GM19239 (cell line): Measurements from ENCODE around the gene U2AF1L4.
"Not testable (repeated sequence)": the region's sequence is repeated elsewhere in the genome, so short reads cannot be mapped to it uniquely, and the experiment has no call there.

Source experiments
- DNase-seq: peaks from one replicate; pipeline ENCODE4 v3.0.0; 2011; ENCODE audit warnings: low spot score; ENCODE audit not compliant: insufficient read length
- FAIRE-seq: peaks from 2 replicates; lab custom pipeline; 2011; peaks lifted over from hg19 to GRCh38; lab: Jason Lieb, UNC

U2AF1L4 gene

DNA sequence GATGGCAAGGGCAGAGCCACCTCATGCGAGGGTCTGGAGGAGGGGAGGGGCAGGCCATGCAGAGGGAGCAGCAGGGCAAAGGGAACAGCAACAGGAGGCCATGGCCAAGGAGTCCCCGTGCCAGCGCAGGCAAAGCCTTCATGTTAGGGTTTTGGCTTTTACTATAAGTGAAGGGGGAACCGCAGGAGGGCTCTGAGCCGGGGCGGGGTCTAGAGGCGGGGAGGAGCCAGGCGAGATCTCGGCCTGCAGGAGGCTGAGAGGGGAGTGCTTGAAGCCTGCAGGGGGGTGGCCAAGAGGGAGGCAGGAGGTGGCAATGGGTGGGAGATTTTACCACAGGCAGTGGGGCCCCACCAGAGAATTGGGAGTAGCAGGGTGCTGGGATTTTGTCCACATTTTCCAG is 36.4 kb upstream of the U2AF1L4 start:
- FAIRE-seq (no peak), DNase-seq (no peak)

DNA sequence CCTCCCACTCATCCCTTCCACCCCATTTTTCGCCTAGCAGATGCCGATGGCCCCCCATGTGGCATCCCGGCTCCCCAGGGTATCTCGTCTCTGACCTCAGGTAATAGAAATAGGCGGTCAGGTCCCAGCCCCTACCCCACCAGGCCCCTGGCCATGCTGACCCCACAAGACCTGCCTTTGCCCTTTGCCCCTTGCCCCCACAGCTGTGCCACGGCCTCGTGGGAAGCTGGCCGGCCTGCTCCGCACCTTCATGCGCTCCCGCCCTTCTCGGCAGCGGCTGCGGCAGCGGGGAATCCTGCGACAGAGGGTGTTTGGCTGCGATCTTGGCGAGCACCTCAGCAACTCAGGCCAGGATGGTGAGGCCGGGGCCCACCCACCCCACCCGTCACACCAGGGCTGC is 35.5 kb upstream of the U2AF1L4 start:
- DNase-seq (no peak), FAIRE-seq (no peak)

DNA sequence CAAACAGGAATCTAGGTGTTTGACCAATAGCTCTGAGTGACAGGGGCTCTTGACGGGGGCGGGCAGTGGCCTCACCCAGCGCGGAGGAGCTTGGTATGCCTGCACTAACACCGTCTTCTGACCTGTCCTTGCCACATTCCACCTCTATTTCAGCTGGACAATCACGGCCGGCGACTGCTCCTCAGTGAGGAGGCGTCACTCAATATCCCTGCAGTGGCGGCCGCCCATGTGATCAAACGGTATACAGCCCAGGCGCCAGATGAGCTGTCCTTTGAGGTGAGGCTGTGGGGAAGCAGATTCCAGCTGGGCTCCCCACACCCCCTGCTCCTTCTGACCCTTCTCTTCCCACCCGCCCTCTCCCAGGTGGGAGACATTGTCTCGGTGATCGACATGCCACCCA is 34.8 kb upstream of the U2AF1L4 start:
- DNase-seq = no peak
- FAIRE-seq = no peak

DNA sequence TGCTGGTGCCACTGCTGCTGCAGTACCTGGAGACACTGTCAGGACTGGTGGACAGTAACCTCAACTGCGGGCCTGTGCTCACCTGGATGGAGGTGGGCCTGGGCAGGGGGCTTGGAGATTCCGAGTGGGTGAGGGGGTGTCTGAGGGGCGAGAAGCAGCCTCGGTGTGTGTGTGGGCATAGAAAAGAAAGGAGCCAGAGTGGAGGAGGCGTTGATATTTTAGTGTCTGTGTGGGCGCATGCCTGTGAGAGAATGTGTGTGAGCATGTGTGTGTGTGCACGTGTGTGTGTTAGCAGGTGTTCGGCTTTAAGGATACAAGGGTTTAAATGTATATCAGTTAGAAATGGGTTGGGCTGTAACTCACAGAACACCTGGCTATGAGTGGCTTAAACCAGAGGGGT is 33.8 kb upstream of the U2AF1L4 start:
- FAIRE-seq = no peak
- no peak for DNase-seq

DNA sequence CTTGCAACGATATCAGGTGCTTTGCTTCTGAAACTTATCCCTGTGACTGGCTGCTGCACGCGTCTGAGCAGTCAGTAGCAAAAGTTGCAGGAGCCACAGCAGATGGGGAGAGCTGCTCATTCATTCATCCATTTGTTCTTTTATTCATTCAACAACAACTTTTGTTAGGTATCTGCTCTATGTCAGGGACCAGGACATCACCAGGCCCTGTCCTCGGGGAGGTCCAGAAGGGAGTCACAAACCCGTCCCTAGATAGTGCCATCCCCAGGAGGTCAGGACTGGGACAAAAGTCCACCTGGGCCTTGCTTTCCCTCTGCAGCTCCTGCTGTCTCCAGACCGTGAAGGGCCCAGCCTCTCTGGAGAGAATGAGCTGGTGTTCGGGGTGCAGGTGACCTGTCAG is 32.7 kb upstream of the U2AF1L4 start:
- no peak for FAIRE-seq

DNA sequence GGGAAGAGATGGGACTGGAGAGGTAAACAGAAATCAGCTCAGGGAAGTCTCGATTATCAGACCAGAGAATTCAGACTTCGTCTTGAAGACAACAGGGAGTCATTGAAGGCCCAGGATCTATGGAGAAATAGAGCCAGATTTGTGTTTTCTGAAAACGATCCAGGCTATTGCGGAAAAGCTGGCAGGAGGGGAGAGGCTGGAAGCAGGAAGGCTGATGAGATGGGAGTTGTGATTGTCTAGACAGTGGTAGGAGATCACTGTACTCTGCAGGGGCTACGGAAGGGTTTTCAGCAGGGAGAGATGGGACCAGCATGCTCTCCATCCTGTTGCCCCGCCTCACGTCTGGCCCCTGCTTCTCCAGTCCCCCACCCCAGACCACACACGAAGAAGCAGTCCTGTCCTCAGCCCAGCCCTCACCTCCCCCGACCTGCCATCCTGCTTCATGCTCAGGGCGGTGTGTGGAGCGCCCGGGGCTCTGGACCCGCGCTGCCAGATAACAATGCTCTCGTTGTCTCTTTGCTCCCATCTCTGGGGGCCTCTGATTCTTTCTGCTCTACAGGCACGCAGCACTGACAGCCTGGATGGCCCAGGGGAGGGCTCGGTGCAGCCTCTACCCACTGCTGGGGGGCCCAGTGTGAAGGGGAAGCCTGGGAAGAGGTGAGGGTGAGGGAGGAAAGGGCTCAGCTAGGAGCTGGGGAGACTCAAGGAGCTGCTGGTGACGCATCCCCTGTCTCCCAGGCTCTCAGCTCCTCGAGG is 32.0 kb upstream of the U2AF1L4 start:
- FAIRE-seq (no peak), DNase-seq (no peak)

More for the DNA sequence above, 32.7 kb upstream of the U2AF1L4 start:
- DNase-seq = no peak

DNA sequence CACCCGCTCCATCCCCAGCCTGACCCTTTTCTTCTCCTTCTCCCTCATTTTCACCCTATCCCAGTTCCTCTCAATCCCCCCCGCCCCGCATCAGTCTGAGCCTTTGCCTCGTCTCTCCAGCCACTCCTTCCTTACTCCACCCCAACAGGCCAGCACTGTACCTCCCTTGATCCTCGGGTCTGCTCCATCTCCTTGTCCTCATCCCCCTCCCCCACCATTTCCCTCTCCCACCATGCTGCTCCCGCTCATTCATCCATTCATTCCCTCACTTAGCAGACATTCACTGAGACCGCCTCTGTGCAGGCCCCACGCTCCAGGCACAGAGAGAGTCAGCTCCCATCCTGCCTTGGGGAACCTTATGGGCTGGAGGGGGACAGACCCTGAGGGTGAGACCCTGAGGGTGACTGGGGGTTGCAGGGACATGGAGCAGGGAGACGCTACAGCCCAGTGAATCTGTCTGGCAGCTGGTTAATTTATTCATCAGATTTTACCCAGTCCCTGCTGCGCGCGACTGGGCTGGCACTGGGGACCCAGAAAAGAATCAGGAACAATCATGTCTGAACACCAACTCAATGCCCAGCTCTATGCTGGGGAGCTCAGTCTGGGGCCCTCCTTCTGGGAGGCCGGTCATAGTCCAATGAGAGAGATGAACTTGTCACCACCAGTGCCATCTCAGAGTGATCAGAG is 31.0 kb upstream of the U2AF1L4 start:
- no peak for FAIRE-seq
- DNase-seq = no peak

DNA sequence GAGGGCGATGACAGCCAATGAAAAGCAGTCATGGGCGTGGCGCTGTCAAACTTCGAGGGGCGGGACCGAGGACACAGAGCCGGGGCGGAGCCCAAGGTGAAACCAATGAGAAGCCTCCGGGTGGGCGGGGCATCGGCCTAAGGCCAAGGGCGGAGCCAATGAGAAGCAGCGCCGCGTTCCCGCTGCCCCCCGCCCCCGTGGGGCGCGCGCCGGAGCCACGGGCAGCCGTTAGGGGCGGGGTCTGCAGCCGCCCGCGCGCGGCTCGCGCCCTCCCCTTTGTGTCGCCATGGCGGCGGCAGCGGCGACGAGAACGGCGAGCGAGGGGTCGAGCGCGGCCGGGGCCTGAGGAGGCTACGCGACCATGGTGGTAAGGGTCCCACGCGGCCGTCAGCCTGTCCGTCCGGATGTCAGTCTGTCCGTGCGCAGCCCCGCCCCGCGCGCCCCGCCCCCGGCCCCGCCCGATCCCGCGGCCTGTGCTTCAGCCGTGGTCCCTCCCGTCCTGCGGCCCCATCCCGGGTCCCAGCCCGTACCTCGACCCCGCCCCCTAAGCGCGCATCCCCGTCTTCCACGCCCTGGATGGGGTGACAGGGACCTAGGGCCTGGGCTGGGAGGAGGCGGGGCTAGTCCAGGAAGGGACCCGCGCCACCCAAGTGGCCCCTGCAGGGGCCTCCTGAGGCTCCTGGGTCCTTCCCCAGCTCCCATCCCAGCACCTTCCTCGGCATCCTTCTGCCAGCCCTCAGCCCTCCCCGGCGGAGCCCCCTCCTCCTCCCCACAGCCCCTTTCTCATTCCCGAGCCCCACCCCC is 30.3 kb upstream of the U2AF1L4 start, which contains the start of gene ARHGAP33:
Gene ARHGAP33, plus strand, starts transcription at position 267 of the 804 bp plus-strand sequence. Its CDS starts 95 bp downstream, at position 362.
- FAIRE-seq = peak; percentile 95
- DNase-seq = peak; percentile 97

DNA sequence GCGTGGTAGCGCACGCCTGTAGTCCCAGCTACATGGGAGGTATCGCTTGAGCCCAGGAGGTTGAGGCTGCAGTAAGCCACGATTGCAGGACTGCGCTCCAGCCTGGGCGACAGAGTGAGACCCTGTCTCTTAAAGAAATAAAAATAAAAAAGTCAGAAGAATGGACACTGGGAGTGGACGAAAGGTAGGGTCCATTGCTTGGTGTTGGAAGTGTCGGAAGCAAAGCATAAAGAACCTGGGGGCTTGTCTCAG is 29.8 kb upstream of the U2AF1L4 start:
- FAIRE-seq = no peak
- no peak for DNase-seq

DNA sequence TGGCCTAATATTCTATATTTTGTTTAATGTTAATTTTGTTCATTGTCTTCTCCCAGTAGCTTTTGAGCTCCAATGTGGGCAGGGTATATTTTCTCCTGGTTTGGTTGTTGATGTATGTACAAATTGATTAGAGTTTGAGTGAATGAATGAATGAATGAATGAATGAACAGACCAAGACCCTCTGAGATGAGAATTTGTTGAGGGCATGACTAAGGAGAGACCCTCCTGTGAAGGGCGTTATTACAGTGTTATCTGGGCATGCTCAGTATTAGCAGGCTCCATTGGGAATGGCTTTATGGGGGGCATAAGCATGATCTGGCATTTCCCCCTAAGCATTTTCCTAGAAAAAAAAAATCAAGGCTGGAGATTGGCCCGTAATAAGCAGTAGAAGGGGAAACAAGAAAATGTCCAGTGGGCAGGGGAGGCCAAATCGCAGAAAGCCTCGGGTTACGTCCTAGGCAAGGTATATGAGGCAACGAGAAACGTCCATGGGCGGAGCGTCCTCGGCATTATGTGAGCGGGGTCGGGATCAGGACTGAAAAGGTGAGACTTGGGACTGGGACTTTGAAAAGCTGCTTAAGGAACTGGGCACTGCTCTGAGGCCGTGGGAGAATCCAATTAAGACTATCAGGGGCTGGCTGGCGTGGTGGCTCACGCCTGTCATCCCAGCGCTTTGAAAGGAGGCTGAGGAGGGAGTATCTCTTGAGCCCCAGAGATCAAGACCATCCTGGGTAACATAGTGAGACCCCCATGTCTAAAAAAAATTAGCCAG is 29.2 kb upstream of the U2AF1L4 start:
- DNase-seq (no peak), FAIRE-seq (no peak)

DNA sequence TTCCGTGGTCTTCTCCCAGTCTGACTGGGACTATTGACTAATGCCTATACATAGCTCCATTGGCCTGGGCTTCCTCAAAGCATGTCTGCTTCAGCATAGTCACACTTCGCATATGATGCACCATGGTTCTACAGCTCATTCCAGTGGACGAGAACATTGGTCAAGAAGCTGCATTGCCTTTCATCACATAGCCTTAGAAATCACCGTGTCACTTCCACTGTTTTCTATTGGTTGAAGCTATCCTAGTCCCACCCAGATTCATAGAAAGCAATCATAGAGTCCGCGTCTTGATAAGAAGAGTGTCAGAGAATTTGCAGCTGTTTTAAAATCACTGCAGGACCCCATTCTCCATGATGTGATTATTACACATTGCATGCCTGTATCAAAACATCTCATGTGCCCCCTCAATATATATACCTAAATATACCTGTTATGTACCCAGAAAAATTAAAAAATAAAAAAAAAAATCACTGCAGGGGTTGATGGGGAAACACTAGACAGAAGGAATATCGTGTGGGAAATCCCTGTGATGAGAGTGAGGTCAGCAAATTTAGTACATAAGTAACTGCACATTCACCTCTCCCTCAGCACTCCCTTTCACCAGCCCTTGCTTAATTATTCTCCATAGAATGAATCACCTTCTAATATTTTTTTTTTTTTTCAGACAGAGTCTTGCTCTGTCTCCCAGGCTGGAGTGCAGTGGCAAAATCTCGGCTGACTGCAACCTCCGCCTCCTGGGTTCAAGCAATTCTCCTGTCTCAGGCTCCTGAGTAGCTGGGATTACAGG is 28.0 kb upstream of the U2AF1L4 start:
- DNase-seq (no peak), FAIRE-seq (no peak)

DNA sequence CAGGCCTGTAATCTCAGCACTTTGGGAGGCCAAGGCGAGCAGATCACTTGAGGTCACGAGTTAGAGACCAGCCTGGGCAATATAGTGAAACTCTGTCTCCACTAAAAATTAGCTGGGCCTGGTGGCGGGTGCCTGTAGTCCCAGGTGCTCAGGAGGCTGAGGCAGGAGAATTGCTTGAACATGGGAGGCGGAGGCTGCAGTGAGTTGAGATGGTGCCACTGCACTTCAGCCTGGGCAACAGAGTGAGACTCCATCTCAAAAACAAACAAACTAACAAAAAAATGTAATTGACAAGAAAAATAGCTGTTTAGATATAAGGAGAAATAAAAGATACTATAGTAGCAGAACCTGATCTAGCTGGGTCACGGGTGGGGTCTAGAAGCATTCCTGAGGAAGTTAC is 27.1 kb upstream of the U2AF1L4 start:
- FAIRE-seq, DNase-seq: not testable (repeated sequence)

DNA sequence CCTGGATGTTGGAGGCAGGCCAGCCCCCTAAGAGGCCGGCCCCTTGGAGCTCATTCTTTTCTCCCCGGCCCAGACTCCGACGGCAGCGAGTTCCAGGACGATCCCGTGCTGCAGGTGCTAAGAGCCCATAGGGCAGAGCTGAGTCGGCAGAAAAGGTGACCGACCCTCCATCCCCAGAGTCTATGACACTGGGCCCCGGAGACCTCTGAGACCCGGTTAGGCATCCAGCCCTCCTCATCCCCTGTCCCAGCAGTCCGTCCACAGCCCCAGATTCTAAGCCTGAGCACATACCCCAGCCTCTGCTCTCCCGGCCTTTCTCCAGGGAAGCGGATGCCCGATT is 22.8 kb upstream of the U2AF1L4 start:
- FAIRE-seq = no peak

DNA sequence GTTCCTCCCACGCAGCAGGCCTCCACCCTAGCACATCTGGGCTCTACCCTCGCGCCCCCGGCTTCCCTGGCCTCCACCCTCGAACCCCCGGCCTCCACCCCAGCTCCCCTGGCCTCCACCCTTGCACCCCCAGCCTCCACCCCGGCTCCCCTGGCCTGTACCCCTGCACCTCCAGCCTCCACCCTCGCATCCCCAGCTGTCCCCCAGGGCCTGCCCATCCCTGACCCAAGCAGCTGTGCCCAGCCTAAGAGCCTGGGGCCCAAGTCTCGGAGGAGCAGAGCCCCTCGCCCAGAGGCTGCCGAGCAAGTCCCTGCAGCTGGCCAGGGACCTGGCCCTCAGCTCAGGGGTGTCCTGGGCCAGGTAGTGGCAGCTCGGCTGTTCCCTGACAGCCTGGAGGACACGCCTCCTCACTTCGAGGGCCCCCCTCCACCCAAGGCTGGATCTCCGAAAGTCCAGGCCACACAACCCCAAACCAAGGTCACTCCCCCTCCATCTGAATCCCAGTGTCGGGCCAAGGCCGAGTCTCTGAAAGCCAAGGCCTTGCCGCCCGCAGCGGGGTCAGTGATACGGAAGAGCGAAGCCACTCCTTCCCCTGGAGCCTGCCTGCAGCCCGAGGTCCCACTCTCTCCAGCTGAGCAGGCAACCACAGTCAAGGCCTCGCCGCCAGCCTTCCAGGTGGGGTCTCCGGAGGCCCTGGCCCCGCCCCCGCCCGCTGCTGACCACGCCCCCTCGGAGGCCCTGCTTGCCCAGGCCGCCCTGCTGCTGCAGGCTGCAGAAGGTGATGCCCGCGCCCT is 22.3 kb upstream of the U2AF1L4 start:
- DNase-seq (no peak), FAIRE-seq (no peak)

More for the DNA sequence above, 22.8 kb upstream of the U2AF1L4 start:
- DNase-seq = no peak

DNA sequence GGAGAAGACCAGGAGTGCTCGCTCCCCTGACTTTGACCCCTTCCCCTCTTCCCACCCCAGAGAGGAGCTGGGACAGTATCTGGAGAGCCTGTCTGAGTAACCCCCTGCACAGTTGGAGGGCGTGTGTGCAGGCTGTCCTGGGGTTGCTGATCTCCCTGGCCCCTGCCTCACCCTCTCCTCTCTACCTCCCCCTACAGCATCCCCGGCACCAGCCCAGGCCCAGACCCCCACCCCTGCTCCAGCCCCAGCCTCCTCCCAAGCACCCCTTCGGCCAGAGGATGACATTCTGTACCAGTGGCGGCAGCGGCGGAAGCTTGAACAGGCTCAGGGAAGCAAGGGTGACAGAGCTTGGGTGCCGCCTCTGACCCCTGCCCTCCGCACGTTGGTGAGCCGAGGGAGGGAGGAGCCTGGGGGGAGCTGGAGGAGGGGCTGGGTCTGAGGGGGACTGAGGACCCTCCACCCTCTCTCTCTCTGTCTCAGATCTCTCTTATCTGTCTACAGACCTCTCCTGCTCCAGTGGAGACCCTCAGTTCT is 21.4 kb upstream of the U2AF1L4 start:
- FAIRE-seq = no peak
- no peak for DNase-seq

DNA sequence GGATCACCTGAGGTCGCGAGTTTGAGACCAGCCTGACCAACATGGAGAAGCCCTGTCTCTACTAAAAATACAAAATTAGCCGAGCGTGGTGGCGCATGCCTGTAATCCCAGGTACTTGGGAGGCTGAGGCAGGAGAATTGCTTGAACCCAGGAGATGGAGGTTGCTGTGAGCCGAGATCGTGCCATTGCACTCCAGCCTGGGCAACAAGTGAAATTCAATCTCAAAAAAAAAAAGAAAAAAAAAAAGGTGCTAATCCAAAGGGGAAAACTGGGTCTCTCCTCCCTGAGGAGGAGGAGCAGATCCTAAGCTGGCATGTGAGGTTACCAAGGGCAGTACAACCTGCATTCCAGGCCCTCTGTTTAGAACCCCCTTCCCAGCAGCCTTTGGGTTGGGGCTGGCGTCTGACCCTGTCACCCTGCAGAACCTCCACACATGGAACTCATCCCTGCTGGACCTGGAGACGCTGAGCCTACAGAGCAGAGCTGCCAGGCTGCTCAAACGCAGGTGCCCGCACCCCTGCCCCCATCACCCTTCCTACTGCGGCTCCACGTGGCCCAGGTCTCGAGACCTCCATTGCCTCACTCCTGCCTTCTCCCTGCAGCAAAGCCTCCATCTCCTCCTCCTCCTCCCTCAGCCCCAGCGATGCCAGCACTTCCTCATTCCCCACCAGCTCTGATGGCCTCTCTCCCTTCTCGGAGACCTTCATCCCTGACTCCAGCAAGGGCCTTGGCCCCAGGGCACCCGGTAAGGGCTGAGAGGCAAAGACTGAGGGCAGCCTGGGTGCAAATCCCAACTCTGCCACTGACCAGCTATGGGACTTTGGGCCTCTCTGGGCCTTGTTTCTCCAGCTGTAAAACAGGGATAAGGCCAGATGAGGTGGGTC is 19.5 kb upstream of the U2AF1L4 start:
- DNase-seq = no peak
- FAIRE-seq = no peak

DNA sequence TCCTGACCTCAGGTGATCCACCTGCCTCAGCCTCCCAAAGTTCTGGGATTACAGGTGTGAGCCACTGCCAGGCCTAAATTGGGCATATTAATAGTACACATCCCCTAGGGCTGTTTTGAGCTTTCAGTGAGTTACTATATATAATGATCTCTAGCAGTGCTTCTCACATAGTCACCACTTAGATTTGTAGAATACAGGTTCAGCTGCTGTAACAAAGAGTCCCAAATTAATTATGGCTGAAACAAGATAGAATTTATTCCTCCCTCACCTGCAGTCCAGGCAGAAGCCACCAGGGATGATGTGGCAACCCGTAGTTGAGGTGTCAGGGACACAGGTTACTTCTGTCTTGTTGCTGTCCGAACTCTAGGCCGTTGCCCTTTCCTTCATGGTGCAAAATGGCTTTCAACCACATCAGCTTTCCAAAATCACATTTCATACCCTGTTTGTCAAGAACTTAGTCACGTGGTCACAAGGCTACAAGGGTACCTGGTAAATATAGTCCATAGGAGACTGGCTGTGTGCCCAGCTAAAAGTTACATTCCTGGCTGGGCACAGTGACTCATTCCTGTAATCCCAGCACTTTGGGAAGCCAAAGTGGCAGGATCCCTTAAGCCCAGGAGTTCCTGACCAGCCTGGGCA is 15.6 kb upstream of the U2AF1L4 start:
- FAIRE-seq (no peak), DNase-seq (no peak)
